GM12878 (cell line): Measurements from ENCODE around the gene GOLGA6L9. TPM values are rescaled to one million over a fixed set of nuclear protein-coding genes. Genes with fewer than 3 reads are reported as not detected.
"Not testable (repeated sequence)": the region's sequence is repeated elsewhere in the genome, so short reads cannot be mapped to it uniquely, and the experiment has no call there.

Experiments
- ATAC-seq: fragments of 200-7000 bp; cut with Tn5 transposase; 3 replicates; pipeline ENCODE4 v1.9.1; 2020; ENCODE audit warnings: mild to moderate bottlenecking, moderate library complexity
- Bru-seq: library from RNA; stranded (reverse); fragments of 400-500 nt; gene quantifications from one replicate; lab custom pipeline; 2021; lab: Mats Ljungman, UMichigan
- BruChase-seq, 2 experiments: library from RNA; stranded (reverse); fragments of 400-500 nt; gene quantifications; one replicate each; lab custom pipeline; 2021; lab: Mats Ljungman, UMichigan
- BruUV-seq: library from RNA; stranded (reverse); fragments of 400-500 nt; replicated peaks from 2 replicates; lab custom pipeline; 2021; lab: Mats Ljungman, UMichigan
- CTCF ChIA-PET: fragments of 300-600 bp; sonication (Branson Sonifier 250); formaldehyde crosslinking; extraction: SDS; loops from one replicate; lab custom pipeline; 2021; ENCODE audit warnings: inconsistent platforms; lab: Yijun Ruan, JAX
- POLR2A ChIA-PET: fragments of 350-600 bp; formaldehyde crosslinking; extraction: SDS; loops from one replicate; lab custom pipeline; 2021; ENCODE audit warnings: inconsistent platforms; lab: Charles Lee
- RAD21 ChIA-PET: fragments of 300-600 bp; sonication (Branson Sonifier 250); formaldehyde crosslinking; loops from one replicate; lab custom pipeline; 2023; ENCODE audit warnings: antibody characterized with exemption; ENCODE audit not compliant: unreplicated experiment; lab: Charles Lee
- SMC1A ChIA-PET: fragments of 300-600 bp; sonication (Branson Sonifier 250); formaldehyde crosslinking; loops from one replicate; lab custom pipeline; 2023; ENCODE audit not compliant: unreplicated experiment, uncharacterized antibody; lab: Charles Lee
- DNase-seq: peaks from one replicate; pipeline ENCODE4 v3.0.0-alpha.2; 2011; ENCODE audit warnings: low read depth, low spot score
- FAIRE-seq: peaks from 3 replicates; lab custom pipeline; 2011; peaks lifted over from hg19 to GRCh38; lab: Jason Lieb, UNC
- H2AFZ ChIP-seq: 2 replicates; pipeline ENCODE4 v1.6.0; 2011; ENCODE audit warnings: low read depth, low read length, control low read depth; ENCODE audit not compliant: control insufficient read depth
- H3K27ac ChIP-seq: 2 replicates; pipeline ENCODE4 v1.5.1; 2011; ENCODE audit warnings: control low read depth; ENCODE audit not compliant: control insufficient read depth, insufficient read depth
- H3K27me3 ChIP-seq, 2 experiments: replicated peaks in 1 of 2; 2 replicates each; pipeline versions ENCODE4 v1.6.0 to v1.6.1; 2011; ENCODE audit warnings: low read length in 1 of 2; ENCODE audit not compliant: control insufficient read depth in 2 of 2, insufficient read depth in 2 of 2
- H3K36me3 ChIP-seq, 2 experiments: 2 replicates each; pipeline ENCODE4 v1.5.1; 2011; ENCODE audit warnings: low read length in 1 of 2; ENCODE audit not compliant: control insufficient read depth in 2 of 2, insufficient read depth in 2 of 2
- H3K4me1 ChIP-seq: 2 replicates; pipeline ENCODE4 v1.6.1; 2011; ENCODE audit warnings: mild to moderate bottlenecking, low read length, moderate library complexity, mixed read lengths; ENCODE audit not compliant: control insufficient read depth, insufficient read depth
- H3K4me2 ChIP-seq: 2 replicates; pipeline ENCODE4 v1.6.0; 2011; ENCODE audit warnings: control low read depth; ENCODE audit not compliant: control insufficient read depth, insufficient read depth
- H3K4me3 ChIP-seq: fragments of 200-600 bp; sonication (generic); 2 replicates; pipeline ENCODE4 v1.5.1; 2016
- H3K79me2 ChIP-seq: 2 replicates; pipeline ENCODE4 v1.6.0; 2011; ENCODE audit warnings: low read length; ENCODE audit not compliant: control insufficient read depth, insufficient read depth
- H3K9ac ChIP-seq: 2 replicates; pipeline ENCODE4 v1.8.0; 2011; ENCODE audit warnings: low read length, control low read depth, mixed read lengths; ENCODE audit not compliant: control insufficient read depth, insufficient read depth
- H3K9me3 ChIP-seq: replicated peaks from 3 replicates; pipeline ENCODE4 v1.5.1; 2011; ENCODE audit warnings: mild to moderate bottlenecking, low read length; ENCODE audit not compliant: control insufficient read depth, insufficient read depth
- H4K20me1 ChIP-seq: 2 replicates; pipeline ENCODE4 v1.6.0; 2011; ENCODE audit not compliant: control insufficient read depth, insufficient read depth
- BHLHE40 ChIP-seq, 2 experiments: fragments of 450-650 bp in 1 of 2; IDR thresholded peaks; 2 replicates each; pipeline ENCODE4 v1.6.1; 2011 to 2017; ENCODE audit warnings: low read depth in 2 of 2, borderline replicate concordance in 1 of 2, improper control_type of control experiment in 1 of 2, low read length in 1 of 2, mild to moderate bottlenecking in 1 of 2
- MTA2 ChIP-seq: fragments of 450-650 bp; IDR thresholded peaks from 2 replicates; pipeline ENCODE4 v1.6.1; 2016; ENCODE audit warnings: low read depth, mild to moderate bottlenecking, moderate library complexity
- NR2F1 ChIP-seq: fragments of 450-650 bp; conservative IDR thresholded peaks from 2 replicates; pipeline ENCODE4 v1.6.1; 2017; ENCODE audit warnings: mild to moderate bottlenecking
- PKNOX1 ChIP-seq: fragments of 450-650 bp; IDR thresholded peaks from 2 replicates; pipeline ENCODE4 v1.6.1; 2016; ENCODE audit warnings: mild to moderate bottlenecking
- POU2F2 ChIP-seq: IDR thresholded peaks from 3 replicates; pipeline ENCODE4 v1.6.1; 2011; ENCODE audit warnings: low read depth, mild to moderate bottlenecking, low read length, borderline replicate concordance
- RELB ChIP-seq: fragments of 450-650 bp; IDR thresholded peaks from 2 replicates; pipeline ENCODE4 v1.6.1; 2017; ENCODE audit warnings: low read depth, mild to moderate bottlenecking, moderate library complexity
- RUNX3 ChIP-seq: IDR thresholded peaks from 2 replicates; pipeline ENCODE4 v1.6.1; 2012; ENCODE audit warnings: low read length, inconsistent platforms
- SPI1 ChIP-seq: IDR thresholded peaks from 2 replicates; pipeline ENCODE4 v1.6.1; 2011; ENCODE audit warnings: low read depth, mild to moderate bottlenecking, low read length, moderate library complexity, borderline replicate concordance; ENCODE audit not compliant: insufficient read depth
- WGBS: methylation state at CpG from one replicate; pipeline ENCODE4 v1.1.6; 2016; ENCODE audit warnings: low lambda C conversion rate; ENCODE audit not compliant: insufficient replicate concordance, insufficient coverage; ENCODE audit errors: missing lambda C conversion rate; 5-methylcytosine and 5-hydroxymethylcytosine counted together
- in situ Hi-C: fragments of 300-500 bp; cut with MboI; formaldehyde crosslinking; loops from 9 replicates; pipeline ENCODE4 v1.14.3; 2018; ENCODE audit warnings: mixed read lengths
- intact Hi-C: fragments of 100-400 bp; cut with micrococcal nuclease; formaldehyde crosslinking; loops from one replicate; pipeline ENCODE4 v1.14.2; 2022; ENCODE audit not compliant: unreplicated experiment
- long read RNA-seq, 2 experiments: library from polyadenylated mRNA; unstranded; transcript quantifications; one replicate each; pipeline ENCODE4 v2.0.0, GENCODE V29; 2019 to 2020
- polyA minus RNA-seq, 3 experiments: library from RNA; depleted of rRNA, polyadenylated mRNA; stranded (reverse); fragments of >200 nt; gene quantifications; 2 replicates each; pipeline ENCODE4 v1.2.3, GENCODE V29; 2011
- polyA plus RNA-seq, 11 experiments: library from polyadenylated mRNA; depleted of rRNA in 4 of 11; unstranded in 6 of 11; stranded (reverse) in 5 of 11; fragments of >200 nt; fragmentation: Nextera tagmentation in 4 of 11; fragmentation: Illumina TruSeq in 1 of 11; extraction: Ambion mirVana in 4 of 11; extraction: Trizol in 1 of 11; gene quantifications; 1 replicate in 1 of 11; 2 replicates in 10 of 11; pipeline versions ENCODE4 v1.2.1 to v1.2.3, GENCODE V29; 2011 to 2016; ENCODE audit warnings: inconsistent platforms in 2 of 11, missing spikeins in 2 of 11, low read depth in 1 of 11
- total RNA-seq, 4 experiments: library from RNA; depleted of rRNA in 3 of 4; stranded (reverse); fragments of >200 nt in 3 of 4; fragmentation: Illumina TruSeq in 1 of 4; extraction: Trizol in 1 of 4; gene quantifications; 2 replicates each; pipeline versions ENCODE4 v1.2.1 to v1.2.3, GENCODE V29; 2013 to 2021

Gene GOLGA6L9
- 42.3 and 44.7 TPM in 2 replicates for total RNA-seq (2013; cell fraction: nucleolus; rRNA removed)
- 1.6 TPM in 2 replicates for total RNA-seq (2014; rRNA removed)
- 2.6 and 2.9 TPM in 2 replicates for total RNA-seq (2014; rRNA removed; fragmentation: Illumina TruSeq; extraction: Trizol)
- 0.98 and 1.3 TPM in 2 replicates for total RNA-seq (2021)
- polyA plus RNA-seq (2011; ENCODE audit: low read depth) = 1.5 TPM
- 4.6 and 7.0 TPM in 2 replicates for polyA plus RNA-seq (2011; rRNA removed)
- 1.2 and 2.1 TPM in 2 replicates for polyA plus RNA-seq (2011; cell fraction: cytosol; rRNA removed)
- polyA plus RNA-seq (2011; cell fraction: nucleus; rRNA removed) = 15.7 and 23.6 TPM in 2 replicates
- polyA plus RNA-seq (2012) = 3.6 TPM in 2 replicates
- polyA plus RNA-seq (2014; fragmentation: Illumina TruSeq; extraction: Trizol) = 3.2 and 3.7 TPM in 2 replicates
- polyA plus RNA-seq (2014; fragmentation: Nextera tagmentation; extraction: Ambion mirVana) = under 1 TPM; 0.35 to 0.58 TPM
- polyA plus RNA-seq (2014; rRNA removed) = 2.0 and 3.4 TPM in 2 replicates
- under 1 TPM; 0.92 to 0.96 TPM for polyA plus RNA-seq (2016; fragmentation: Nextera tagmentation; extraction: Ambion mirVana)
- 1.5 and 2.3 TPM in 2 replicates for polyA minus RNA-seq (2011; rRNA and poly(A)+ RNA removed)
- not detected in 2 replicates for polyA minus RNA-seq (2011; cell fraction: cytosol; rRNA and poly(A)+ RNA removed)
- 3.3 and 5.5 TPM in 2 replicates for polyA minus RNA-seq (2011; cell fraction: nucleus; rRNA and poly(A)+ RNA removed)
- percentile 72 among the genes with signal in this experiment for Bru-seq, nascent RNA
- percentile 91 among the genes with signal in this experiment for BruChase-seq, experiment 1, labeled RNA remaining after a 6-hour chase
- BruChase-seq, experiment 2, labeled RNA remaining after a 2-hour chase = percentile 84 among the genes with signal in this experiment
- long read RNA-seq, experiment 1, partial matches to known transcripts = 0 of 1 reads
- long read RNA-seq, experiment 1, other reads (novel, unspliced or antisense) = 1 of 1 reads
- long read RNA-seq, experiment 2, partial matches to known transcripts = 0 of 1 reads
- long read RNA-seq, experiment 2, other reads (novel, unspliced or antisense) = 1 of 1 reads

GRCh38 chr15:82429693-82430092, at the start of gene GOLGA6L9:
Gene GOLGA6L9, plus strand, starts transcription at chr15:82429816. Its CDS starts 264 bp downstream, at chr15:82430080.
- WGBS = 69% methylated on average over 5 of the region's 9 CpGs
- H3K27ac ChIP-seq, H3K9me3 ChIP-seq, H4K20me1 ChIP-seq, SMC1A ChIA-PET, H3K4me3 ChIP-seq, H3K4me2 ChIP-seq, H3K4me1 ChIP-seq, DNase-seq, ATAC-seq, in situ Hi-C loops, H3K9ac ChIP-seq, H3K36me3 ChIP-seq, intact Hi-C loops, H2AFZ ChIP-seq, BruUV-seq, FAIRE-seq, CTCF ChIA-PET, RAD21 ChIA-PET, H3K27me3 ChIP-seq, H3K79me2 ChIP-seq, POLR2A ChIA-PET: not testable (repeated sequence)

- intact Hi-C loops, POLR2A ChIA-PET, H3K9me3 ChIP-seq, CTCF ChIA-PET, BruUV-seq, H3K4me1 ChIP-seq, ATAC-seq, H3K27me3 ChIP-seq, FAIRE-seq: not testable (repeated sequence)
- 0 out of 2 replicates have a peak overlapping the region, but pooled peaks have one; percentile 17 for H3K4me2 ChIP-seq
- TF ChIP-seq RELB (peak; percentile 34; the same call in 1 of the 2 replicates), NR2F1 (0 out of 2 replicates have a peak, but pooled peaks have one; percentile 40), SPI1 (peak; percentile 61; the same call in 1 of the 2 replicates), POU2F2 (peak; percentile 69; the same call in 1 of the 3 replicates), RUNX3 (peak; percentile 28; the same call in 1 of the 2 replicates), MTA2 (0 out of 2 replicates have a peak, but pooled peaks have one; percentile 18), PKNOX1 (peak; percentile 11; the same call in 1 of the 2 replicates), BHLHE40 (IDR thresholded peaks at IDR 0.05; ENCODE audit: borderline replicate concordance in 1 of 2, low read depth in 2 of 2, low read length in 1 of 2) (peak; percentile 23 to 76; a peak in 2 of 4 replicates)
- TF ChIP-seq, all 136 proteins: peak for 8; not testable (repeated sequence) for 128
- H3K79me2 ChIP-seq, SMC1A ChIA-PET, in situ Hi-C loops, H3K27ac ChIP-seq, H4K20me1 ChIP-seq, H2AFZ ChIP-seq, H3K9ac ChIP-seq, DNase-seq, H3K36me3 ChIP-seq, H3K4me3 ChIP-seq, RAD21 ChIA-PET: not testable (repeated sequence)
- 3% methylated on average over 10 of the region's 11 CpGs for WGBS
These were observed 48.2 kb upstream of the GOLGA6L9 start for GRCh38 chr15:82381330-82381955.
